ENCODE measurements around the gene FAM229B.
"Not testable (repeated sequence)": the region's sequence is repeated elsewhere in the genome, so short reads cannot be mapped to it uniquely, and the experiment has no call there.

The FAM229B gene

GRCh38 chr6:112100561-112100960 lies 13.2 kb downstream of the FAM229B start:
- DNase-seq (ENCODE audit: extremely low read depth, insufficient read length), result no peak
- no peak overlapping the region for H3K4me3 ChIP-seq (replicated peaks; ENCODE audit: low read depth, low read length)
- H3K27me3 ChIP-seq (replicated peaks; ENCODE audit: control insufficient read depth, insufficient read depth, low read length), result no peaks in the 10 kb centered on the region
- no peak for TF ChIP-seq CTCF (IDR thresholded peaks at IDR 0.05; ENCODE audit: insufficient read depth, low read length, poor library complexity, severe bottlenecking)
- no peaks in the 10 kb centered on the region for H3K36me3 ChIP-seq (ENCODE audit: control insufficient read depth, insufficient read depth, low read length)

GRCh38 chr6:112106026-112106425 lies 18.6 kb downstream of the FAM229B start:
- H3K4me3 ChIP-seq (replicated peaks; ENCODE audit: low read depth, low read length); DNase-seq (ENCODE audit: extremely low read depth, insufficient read length); H3K36me3 ChIP-seq (ENCODE audit: control insufficient read depth, insufficient read depth, low read length); H3K27me3 ChIP-seq (replicated peaks; ENCODE audit: control insufficient read depth, insufficient read depth, low read length): not testable (repeated sequence)

- Histone ChIP-seq H3K4me3 (replicated peaks; ENCODE audit: low read depth, low read length) (no peak overlapping the region), H3K36me3 (ENCODE audit: control insufficient read depth, insufficient read depth, low read length) (no peaks in the 10 kb centered on the region), H3K27me3 (replicated peaks; ENCODE audit: control insufficient read depth, insufficient read depth, low read length) (no peaks in the 10 kb centered on the region)
- DNase-seq (ENCODE audit: extremely low read depth, insufficient read length), result no peak
- TF ChIP-seq CTCF (IDR thresholded peaks at IDR 0.05; ENCODE audit: insufficient read depth, low read length, poor library complexity, severe bottlenecking), result no peak
Measured at GRCh38 chr6:112106562-112106961, 19.2 kb downstream of the FAM229B start.

GRCh38 chr6:112109262-112109661 lies 21.9 kb downstream of the FAM229B start:
- no peak for DNase-seq (ENCODE audit: extremely low read depth, insufficient read length)
- no peaks in the 10 kb centered on the region for H3K36me3 ChIP-seq (ENCODE audit: control insufficient read depth, insufficient read depth, low read length)
- H3K4me3 ChIP-seq (replicated peaks; ENCODE audit: low read depth, low read length), result no peak overlapping the region
- TF ChIP-seq CTCF (IDR thresholded peaks at IDR 0.05; ENCODE audit: insufficient read depth, low read length, poor library complexity, severe bottlenecking), result no peak
- H3K27me3 ChIP-seq (replicated peaks; ENCODE audit: control insufficient read depth, insufficient read depth, low read length), result no peaks in the 10 kb centered on the region

- Histone ChIP-seq H3K27me3 (replicated peaks; ENCODE audit: control insufficient read depth, insufficient read depth, low read length) (no peaks in the 10 kb centered on the region; the same call in none of the 2 replicates), H3K36me3 (ENCODE audit: control insufficient read depth, insufficient read depth, low read length) (no peaks in the 10 kb centered on the region), H3K4me3 (replicated peaks; ENCODE audit: low read depth, low read length) (no peak overlapping the region)
- DNase-seq (ENCODE audit: extremely low read depth, insufficient read length), result no peak
- no peak for TF ChIP-seq CTCF (IDR thresholded peaks at IDR 0.05; ENCODE audit: insufficient read depth, low read length, poor library complexity, severe bottlenecking)
Measured at GRCh38 chr6:112113431-112113830, 26.0 kb downstream of the FAM229B start.

GRCh38 chr6:112113918-112114317 lies 26.5 kb downstream of the FAM229B start:
- no peak for DNase-seq (ENCODE audit: extremely low read depth, insufficient read length)
- H3K4me3 ChIP-seq (replicated peaks; ENCODE audit: low read depth, low read length), result no peak overlapping the region
- TF ChIP-seq CTCF (IDR thresholded peaks at IDR 0.05; ENCODE audit: insufficient read depth, low read length, poor library complexity, severe bottlenecking), result no peak
- no peaks in the 10 kb centered on the region for H3K36me3 ChIP-seq (ENCODE audit: control insufficient read depth, insufficient read depth, low read length)
- no peaks in the 10 kb centered on the region; the same call in none of the 2 replicates for H3K27me3 ChIP-seq (replicated peaks; ENCODE audit: control insufficient read depth, insufficient read depth, low read length)

Measured in GM06990 (cell line).